ENCODE data around the gene PLCB1.
A peak's percentile ranks its signal among the peaks of the same experiment; 100 is the strongest.

PLCB1 gene

GRCh38 chr20:8404912-8405635 lies 273.0 kb downstream of the PLCB1 start:
- H2AFZ ChIP-seq (ENCODE audit: low read length), result no peak overlapping the region
- H3K4me1 ChIP-seq (ENCODE audit: insufficient read depth, low read length, severe bottlenecking), result peaks cover 44% of the 10 kb centered on the region

GRCh38 chr20:8406391-8406790 lies 274.3 kb downstream of the PLCB1 start:
- peaks cover 12% of the 10 kb centered on the region for H3K9me3 ChIP-seq (ENCODE audit: low read length)
- no peaks in the 10 kb centered on the region for H3K79me2 ChIP-seq (ENCODE audit: insufficient read depth, low read length)
- H2AFZ ChIP-seq (ENCODE audit: low read length), result no peak overlapping the region
- H3K27me3 ChIP-seq (ENCODE audit: insufficient read depth, low read length), result no peaks in the 10 kb centered on the region
- no peaks in the 10 kb centered on the region; the same call in 1 of the 2 replicates for H3K36me3 ChIP-seq (ENCODE audit: insufficient read depth, low read length)
- TF ChIP-seq CTCF (IDR thresholded peaks at IDR 0.05; ENCODE audit: low read length) (no peak), EZH2 (IDR thresholded peaks at IDR 0.05; ENCODE audit: borderline replicate concordance, low read length) (no peak)
- no peaks in the 10 kb centered on the region for H3K9me2 ChIP-seq (ENCODE audit: low read depth, low read length)
- H4K20me1 ChIP-seq (ENCODE audit: insufficient read depth, low read length), result no peaks in the 10 kb centered on the region
- no peak overlapping the region for H3K4me2 ChIP-seq (ENCODE audit: low read length)
- peaks cover 31% of the 10 kb centered on the region for H3K4me1 ChIP-seq (ENCODE audit: insufficient read depth, low read length, severe bottlenecking)
- no peak overlapping the region for H3K4me3 ChIP-seq (ENCODE audit: low read depth, low read length, poor library complexity, severe bottlenecking)
- no peak overlapping the region for H3K9ac ChIP-seq (ENCODE audit: low read length)
- no peaks in the 10 kb centered on the region for H3F3A ChIP-seq (ENCODE audit: insufficient read depth, low read length)
- no peak overlapping the region for H3K27ac ChIP-seq (ENCODE audit: low read depth, low read length, poor library complexity, severe bottlenecking)

More at GRCh38 chr20:8404912-8405635, 273.0 kb downstream of the PLCB1 start:
- no peaks in the 10 kb centered on the region; the same call in 1 of the 2 replicates for H3K36me3 ChIP-seq (ENCODE audit: insufficient read depth, low read length)
- no peak overlapping the region for H3K4me2 ChIP-seq (ENCODE audit: low read length)
- peaks cover 12% of the 10 kb centered on the region for H3K9me3 ChIP-seq (ENCODE audit: low read length)
- H3K9me2 ChIP-seq (ENCODE audit: low read depth, low read length), result no peaks in the 10 kb centered on the region
- no peak for TF ChIP-seq EZH2 (IDR thresholded peaks at IDR 0.05; ENCODE audit: borderline replicate concordance, low read length)
- TF ChIP-seq CTCF (IDR thresholded peaks at IDR 0.05; ENCODE audit: low read length), result no peak
- H3K27ac ChIP-seq (ENCODE audit: low read depth, low read length, poor library complexity, severe bottlenecking), result no peak overlapping the region
- no peak overlapping the region for H3K9ac ChIP-seq (ENCODE audit: low read length)
- no peak overlapping the region for H3K4me3 ChIP-seq (ENCODE audit: low read depth, low read length, poor library complexity, severe bottlenecking)
- no peaks in the 10 kb centered on the region for H3K79me2 ChIP-seq (ENCODE audit: insufficient read depth, low read length)
- H3K27me3 ChIP-seq (ENCODE audit: insufficient read depth, low read length), result no peaks in the 10 kb centered on the region
- no peaks in the 10 kb centered on the region for H4K20me1 ChIP-seq (ENCODE audit: insufficient read depth, low read length)
- no peaks in the 10 kb centered on the region for H3F3A ChIP-seq (ENCODE audit: insufficient read depth, low read length)

- TF ChIP-seq EZH2 (IDR thresholded peaks at IDR 0.05; ENCODE audit: borderline replicate concordance, low read length) (no peak), CTCF (IDR thresholded peaks at IDR 0.05; ENCODE audit: low read length) (no peak)
- no peak overlapping the region for H3K4me2 ChIP-seq (ENCODE audit: low read length)
Observed at GRCh38 chr20:8408587-8409307, 276.7 kb downstream of the PLCB1 start.

More at GRCh38 chr20:8408587-8409307, 276.7 kb downstream of the PLCB1 start:
- Histone ChIP-seq H3K79me2 (ENCODE audit: insufficient read depth, low read length) (no peaks in the 10 kb centered on the region), H3K36me3 (ENCODE audit: insufficient read depth, low read length) (no peaks in the 10 kb centered on the region; the same call in 1 of the 2 replicates), H3K27ac (ENCODE audit: low read depth, low read length, poor library complexity, severe bottlenecking) (peak overlapping the region; percentile 52), H2AFZ (ENCODE audit: low read length) (no peak overlapping the region), H4K20me1 (ENCODE audit: insufficient read depth, low read length) (no peaks in the 10 kb centered on the region), H3F3A (ENCODE audit: insufficient read depth, low read length) (no peaks in the 10 kb centered on the region), H3K27me3 (ENCODE audit: insufficient read depth, low read length) (no peaks in the 10 kb centered on the region), H3K9me2 (ENCODE audit: low read depth, low read length) (no peaks in the 10 kb centered on the region), H3K4me3 (ENCODE audit: low read depth, low read length, poor library complexity, severe bottlenecking) (no peak overlapping the region), H3K9me3 (ENCODE audit: low read length) (peaks cover 12% of the 10 kb centered on the region), H3K9ac (ENCODE audit: low read length) (no peak overlapping the region), H3K4me1 (ENCODE audit: insufficient read depth, low read length, severe bottlenecking) (peaks cover 17% of the 10 kb centered on the region)
